GM10266 (cell line): ENCODE data around the gene BID.
A peak's percentile ranks its signal among the peaks of the same experiment; 100 is the strongest.

ENCODE experiments used
- DNase-seq: peaks from one replicate; pipeline ENCODE4 v3.0.0; 2012; ENCODE audit errors: extremely low spot score
- TF ChIP-seq, protein P1 (sequence below): IDR thresholded peaks from 2 replicates; pipeline ENCODE4 v1.5.1; 2012; ENCODE audit warnings: mild to moderate bottlenecking, low read depth; ENCODE audit not compliant: control insufficient read depth, insufficient read depth; ENCODE audit errors: missing control alignments

The BID gene

DNA sequence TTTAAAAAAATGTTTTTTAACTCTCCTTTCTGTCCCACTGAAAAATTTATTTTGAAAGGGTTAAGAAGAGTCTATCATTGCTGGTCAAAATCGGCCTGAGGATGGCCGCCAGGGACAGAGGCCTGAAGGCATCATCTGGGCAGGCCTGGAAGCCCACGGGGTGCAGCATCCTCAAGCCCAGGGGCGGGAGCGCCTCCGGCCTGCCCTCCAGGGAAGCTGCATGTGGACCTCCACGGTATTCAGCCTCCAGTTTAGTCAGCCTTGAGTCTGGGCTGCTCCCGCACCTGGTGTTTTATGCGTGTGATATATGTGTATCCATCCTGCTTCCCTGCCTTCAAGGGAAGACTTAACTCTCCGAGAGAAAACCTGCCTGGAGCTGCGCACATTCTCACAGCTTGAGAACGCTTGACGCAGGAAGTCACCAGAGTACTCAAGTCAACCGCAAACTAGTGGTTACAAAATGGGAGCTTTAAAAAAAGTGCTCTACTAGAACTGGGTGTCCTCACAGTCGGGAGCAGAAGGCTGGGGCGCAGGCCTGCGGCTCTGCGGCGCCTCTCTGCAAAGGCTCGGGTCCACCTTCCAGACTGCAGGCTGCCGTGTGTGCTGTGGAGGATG is 13.6 kb upstream of the BID start:
- TF ChIP-seq, protein P1, sequence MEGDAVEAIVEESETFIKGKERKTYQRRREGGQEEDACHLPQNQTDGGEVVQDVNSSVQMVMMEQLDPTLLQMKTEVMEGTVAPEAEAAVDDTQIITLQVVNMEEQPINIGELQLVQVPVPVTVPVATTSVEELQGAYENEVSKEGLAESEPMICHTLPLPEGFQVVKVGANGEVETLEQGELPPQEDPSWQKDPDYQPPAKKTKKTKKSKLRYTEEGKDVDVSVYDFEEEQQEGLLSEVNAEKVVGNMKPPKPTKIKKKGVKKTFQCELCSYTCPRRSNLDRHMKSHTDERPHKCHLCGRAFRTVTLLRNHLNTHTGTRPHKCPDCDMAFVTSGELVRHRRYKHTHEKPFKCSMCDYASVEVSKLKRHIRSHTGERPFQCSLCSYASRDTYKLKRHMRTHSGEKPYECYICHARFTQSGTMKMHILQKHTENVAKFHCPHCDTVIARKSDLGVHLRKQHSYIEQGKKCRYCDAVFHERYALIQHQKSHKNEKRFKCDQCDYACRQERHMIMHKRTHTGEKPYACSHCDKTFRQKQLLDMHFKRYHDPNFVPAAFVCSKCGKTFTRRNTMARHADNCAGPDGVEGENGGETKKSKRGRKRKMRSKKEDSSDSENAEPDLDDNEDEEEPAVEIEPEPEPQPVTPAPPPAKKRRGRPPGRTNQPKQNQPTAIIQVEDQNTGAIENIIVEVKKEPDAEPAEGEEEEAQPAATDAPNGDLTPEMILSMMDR = no peak

DNA sequence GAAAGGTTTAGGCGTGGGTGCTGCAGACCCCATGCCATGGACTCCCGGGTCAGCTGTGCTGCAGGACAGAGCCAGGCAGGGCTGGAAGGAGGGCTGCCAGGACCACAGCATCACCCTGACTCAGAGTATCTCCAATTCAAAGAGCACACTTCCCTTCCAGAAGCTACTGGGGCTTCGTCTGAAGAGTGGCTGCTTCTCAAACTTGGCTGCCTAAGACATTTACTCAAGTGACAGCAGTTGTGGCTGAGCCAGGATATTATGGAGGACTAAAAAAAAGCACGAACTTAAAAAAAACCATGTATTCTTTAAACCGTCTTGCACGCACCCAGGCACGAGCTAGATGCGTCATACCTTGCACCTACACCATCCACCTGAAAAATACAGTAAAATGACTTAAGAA is 13.0 kb upstream of the BID start:
- no peak for DNase-seq
- TF ChIP-seq, protein P1 = no peak

More for the DNA sequence above, 13.6 kb upstream of the BID start:
- DNase-seq = no peak

DNA sequence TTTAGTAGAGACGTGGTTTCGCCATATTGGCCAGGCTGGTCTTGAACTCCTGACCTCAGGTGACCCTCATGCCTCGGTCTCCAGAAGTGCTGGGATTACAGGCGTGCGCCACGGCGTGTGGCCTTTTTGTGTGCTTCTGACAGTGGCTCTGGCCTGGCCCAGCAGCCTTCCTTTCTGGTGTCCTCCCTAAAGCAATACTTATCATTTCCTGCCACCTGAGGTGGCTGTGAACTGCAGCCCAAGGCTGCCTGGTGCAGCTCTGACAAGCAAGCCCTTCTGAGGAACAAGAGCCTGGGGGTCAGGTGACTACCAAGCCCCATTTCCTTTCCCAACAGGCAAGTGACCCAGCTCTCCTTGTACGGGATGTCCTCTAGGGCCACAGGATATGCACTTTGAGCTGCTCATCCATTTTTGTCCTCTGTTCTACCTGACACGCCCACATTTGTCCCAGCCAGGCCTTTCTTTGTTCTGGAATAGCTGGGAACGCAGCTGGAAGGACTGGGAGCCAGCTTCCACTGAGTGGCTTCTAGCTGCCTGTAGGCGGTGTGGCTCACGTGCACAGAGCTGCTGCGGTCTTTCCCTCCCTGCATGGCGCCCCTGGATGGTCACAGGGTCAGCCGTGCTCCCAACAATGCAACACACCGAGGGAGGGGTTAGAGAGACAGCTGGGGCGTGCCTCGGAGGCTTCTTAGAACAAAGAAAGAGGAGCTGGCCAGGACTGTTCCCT is 12.3 kb upstream of the BID start:
- no peak for DNase-seq
- TF ChIP-seq, protein P1 = no peak

DNA sequence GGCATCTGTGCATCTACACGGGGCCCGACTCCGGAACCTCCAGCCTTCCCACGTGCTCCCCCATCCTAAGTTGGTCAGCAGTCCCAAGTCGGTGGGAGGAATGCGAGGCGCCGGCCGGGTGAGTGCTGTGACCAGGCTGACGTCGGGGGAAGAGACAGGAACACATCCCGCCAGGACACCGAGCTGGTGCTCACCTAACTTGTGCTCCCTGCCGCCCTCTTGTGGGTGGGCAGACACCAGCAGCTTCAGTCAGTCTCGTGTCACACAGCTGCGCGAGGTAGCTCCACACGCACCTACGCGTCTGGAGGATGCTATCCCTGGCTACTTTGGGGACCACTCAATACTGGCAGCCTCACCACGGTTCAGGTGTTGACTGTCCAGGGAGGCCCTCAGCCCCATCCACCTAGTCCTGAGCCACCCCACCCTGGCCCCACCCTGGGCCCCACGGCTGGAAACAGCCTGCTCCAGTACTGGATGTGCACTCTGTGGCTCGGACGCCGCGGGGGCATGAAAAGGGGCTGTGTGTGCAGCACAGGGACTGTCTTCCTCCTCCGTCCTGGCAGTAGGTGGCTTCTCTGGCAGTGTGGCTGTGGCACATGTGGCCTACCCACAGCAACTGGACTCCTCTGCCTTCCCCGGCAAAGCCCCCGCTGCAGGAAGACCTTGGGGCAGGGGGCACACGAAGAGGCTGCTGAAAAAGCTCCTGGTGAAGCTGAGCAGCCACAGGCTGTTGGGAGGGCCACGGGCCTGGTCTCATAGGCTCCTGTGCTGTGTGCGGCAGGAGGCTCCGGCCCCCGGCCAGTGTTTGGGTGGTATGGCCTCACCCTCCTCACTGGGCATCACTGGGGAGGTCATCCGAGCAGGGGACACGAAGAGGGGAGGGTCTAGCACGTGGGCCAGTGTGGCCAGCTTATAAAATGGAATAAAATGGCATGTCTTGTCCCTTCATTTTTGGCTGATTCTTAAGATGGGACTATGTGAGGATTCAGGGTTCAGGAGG is 11.2 kb upstream of the BID start:
- peak; percentile 65 for DNase-seq
- TF ChIP-seq, protein P1 = peak; percentile 70

DNA sequence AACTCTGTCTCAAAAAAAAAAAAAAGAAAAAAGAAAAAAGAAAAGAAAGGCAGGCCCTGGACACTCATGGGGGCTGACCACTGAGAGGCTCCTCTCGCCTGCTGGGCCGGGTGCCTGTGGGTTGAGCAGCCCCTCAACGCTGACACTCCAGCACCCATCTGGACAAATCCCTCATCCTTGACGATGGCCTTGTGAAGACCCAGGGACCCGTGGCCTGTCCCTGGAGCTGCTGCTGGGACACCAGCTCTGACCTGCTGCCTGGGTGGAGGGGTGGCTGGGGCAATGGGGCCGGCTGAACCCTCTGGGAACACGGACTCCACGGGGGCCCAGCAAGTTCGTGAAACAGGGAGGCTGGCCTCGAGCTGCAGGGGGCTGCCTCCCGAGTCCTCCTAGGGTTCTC is 10.5 kb upstream of the BID start:
- TF ChIP-seq, protein P1 = no peak
- no peak for DNase-seq

DNA sequence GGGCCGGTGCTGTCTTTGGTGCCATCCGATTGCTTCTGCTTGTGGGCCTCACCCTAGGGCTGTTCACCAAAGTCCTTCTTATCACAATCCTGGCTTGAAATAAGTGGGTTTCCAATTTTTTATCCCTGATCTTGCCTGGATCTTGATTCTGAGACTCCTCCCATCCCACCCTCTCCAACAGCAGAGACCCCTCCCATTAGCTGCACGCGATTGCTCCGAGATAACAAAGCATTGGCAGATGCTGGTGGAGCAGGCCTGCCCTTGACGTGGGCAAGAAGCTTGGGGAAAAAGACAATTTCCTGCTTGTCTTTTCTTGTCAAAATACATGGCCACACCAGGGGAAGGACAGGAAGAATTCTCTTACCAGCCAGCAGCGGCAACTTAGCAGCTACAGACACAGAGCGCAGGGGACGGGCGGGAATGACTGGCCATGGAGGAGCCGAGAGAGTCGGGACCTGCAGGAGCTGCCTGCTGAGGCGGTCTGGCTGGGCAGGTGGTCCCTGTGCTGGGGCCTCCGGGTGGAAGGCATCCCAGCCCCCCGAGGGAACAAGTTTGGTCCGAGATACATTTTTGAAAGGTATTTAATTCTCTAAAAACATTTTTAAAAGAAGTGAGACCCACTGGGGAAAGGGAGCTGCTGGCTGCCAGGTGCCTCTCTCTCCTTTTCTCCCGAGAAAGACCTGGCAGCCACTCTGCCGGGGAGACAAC is 9.7 kb upstream of the BID start:
- DNase-seq = no peak
- TF ChIP-seq, protein P1 = no peak
